Smooth muscle cell (in vitro differentiated cells): ENCODE measurements around the gene FNIP2. TPM values are rescaled to one million over a fixed set of nuclear protein-coding genes. Genes with fewer than 3 reads are reported as not detected.

Experiments used
- DNase-seq: peaks from one replicate; lab custom pipeline; 2025; ENCODE audit not compliant: unreplicated experiment; lab: John Stamatoyannopoulos, UW
- H2AFZ ChIP-seq: fragments of 200-600 bp; sonication (generic); 2 replicates; pipeline ENCODE4 v1.6.0; 2016; ENCODE audit warnings: antibody characterized with exemption, low read depth, mild to moderate bottlenecking
- H3F3A ChIP-seq: fragments of 200-600 bp; sonication (generic); 2 replicates; pipeline ENCODE4 v1.6.0; 2017; ENCODE audit warnings: antibody characterized with exemption, low read depth
- H3K27ac ChIP-seq: fragments of 200-600 bp; sonication (generic); 2 replicates; pipeline ENCODE4 v1.5.1; 2016; ENCODE audit warnings: low read depth, mild to moderate bottlenecking
- H3K27me3 ChIP-seq: fragments of 200-600 bp; sonication (generic); 2 replicates; pipeline ENCODE4 v1.6.1; 2016; ENCODE audit warnings: low read depth, mild to moderate bottlenecking
- H3K36me3 ChIP-seq: fragments of 200-600 bp; sonication (generic); 2 replicates; pipeline ENCODE4 v1.5.1; 2016; ENCODE audit warnings: low read depth
- H3K4me1 ChIP-seq: fragments of 200-600 bp; sonication (generic); 2 replicates; pipeline ENCODE4 v1.5.1; 2016; ENCODE audit warnings: low read depth
- H3K4me2 ChIP-seq: fragments of 200-600 bp; sonication (generic); 2 replicates; pipeline ENCODE4 v1.6.0; 2016; ENCODE audit warnings: mild to moderate bottlenecking
- H3K4me3 ChIP-seq: fragments of 200-600 bp; sonication (generic); 2 replicates; pipeline ENCODE4 v1.5.1; 2016; ENCODE audit warnings: mild to moderate bottlenecking
- H3K79me2 ChIP-seq: fragments of 200-600 bp; sonication (generic); 2 replicates; pipeline ENCODE4 v1.6.0; 2016; ENCODE audit warnings: low read depth, mild to moderate bottlenecking
- H3K9ac ChIP-seq: fragments of 200-600 bp; sonication (generic); 2 replicates; pipeline ENCODE4 v1.6.0; 2016; ENCODE audit warnings: low read depth
- H3K9me3 ChIP-seq: fragments of 200-600 bp; sonication (generic); replicated peaks from 2 replicates; pipeline ENCODE4 v1.5.1; 2016; ENCODE audit warnings: low read depth
- H4K20me1 ChIP-seq: fragments of 200-600 bp; sonication (generic); 2 replicates; pipeline ENCODE4 v1.6.0; 2016; ENCODE audit warnings: low read depth
- WGBS: methylation state at CpG from one replicate; pipeline ENCODE4 v1.1.7; 2016; ENCODE audit warnings: low lambda C conversion rate; 5-methylcytosine and 5-hydroxymethylcytosine counted together
- polyA plus RNA-seq: library from polyadenylated mRNA; unstranded; fragments of >200 nt; fragmentation: Nextera tagmentation; extraction: Ambion mirVana; gene quantifications from 2 replicates; pipeline ENCODE4 v1.2.1, GENCODE V29; 2016
- total RNA-seq: library from RNA; depleted of rRNA; stranded (reverse); fragments of >200 nt; gene quantifications from 2 replicates; pipeline ENCODE4 v1.2.3, GENCODE V29; 2014
- TF ChIP-seq, protein P1 (sequence below): fragments of 200-600 bp; sonication (generic); IDR thresholded peaks from 2 replicates; pipeline ENCODE4 v1.5.1; 2017; ENCODE audit warnings: borderline replicate concordance, mild to moderate bottlenecking, antibody characterized with exemption; ENCODE audit not compliant: insufficient read depth, poor library complexity, severe bottlenecking

The FNIP2 gene
- total and polyA plus RNA-seq, 2 experiments from 2014 or later = 10.4 to 36.3 TPM

DNA sequence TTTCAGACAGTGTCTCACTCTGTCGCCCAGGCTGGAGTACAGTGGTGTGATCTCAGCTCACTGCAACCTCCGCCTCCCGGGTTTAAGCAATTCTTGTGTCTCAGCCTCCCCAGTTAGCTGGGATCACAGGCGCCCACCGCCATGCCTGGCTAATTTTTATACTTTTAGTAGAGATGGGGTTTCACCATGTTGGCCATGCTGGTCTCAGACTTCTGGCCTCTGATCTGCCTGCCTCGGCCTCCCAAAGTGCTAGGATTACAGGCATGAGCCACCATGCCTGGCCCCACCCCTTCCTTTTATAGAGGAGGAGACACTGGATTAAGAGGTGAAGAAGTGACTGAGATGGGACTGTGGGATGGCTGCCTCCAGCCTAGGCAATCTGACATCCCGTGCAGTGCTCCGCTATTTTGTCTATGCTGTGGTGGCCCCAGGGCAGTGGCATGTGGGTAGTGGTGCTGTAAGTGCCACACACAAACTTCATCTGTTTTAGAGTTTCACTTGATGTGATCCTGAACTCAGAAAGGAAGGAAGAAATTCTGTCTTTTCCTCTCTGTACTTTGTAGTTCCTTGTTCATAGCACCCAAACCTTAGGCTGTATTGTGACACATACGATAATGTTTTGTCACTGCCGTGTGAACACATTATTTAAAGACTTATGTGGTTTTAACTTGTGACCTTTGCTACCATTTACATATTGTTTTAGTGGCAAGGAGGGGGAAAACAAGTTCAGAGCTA, 48.9 kb downstream of the FNIP2 start:
- Histone ChIP-seq H3K9ac (no peak overlapping the region), H3K27me3 (no peaks in the 10 kb centered on the region), H4K20me1 (no peaks in the 10 kb centered on the region), H3F3A (no peaks in the 10 kb centered on the region), H2AFZ (no peak overlapping the region), H3K9me3 (no peaks in the 10 kb centered on the region), H3K4me2 (no peak overlapping the region), H3K36me3 (no peaks in the 10 kb centered on the region), H3K4me1 (no peaks in the 10 kb centered on the region), H3K79me2 (peaks cover 43% of the 10 kb centered on the region), H3K4me3 (no peak overlapping the region), H3K27ac (no peak overlapping the region)
- TF ChIP-seq, protein P1, sequence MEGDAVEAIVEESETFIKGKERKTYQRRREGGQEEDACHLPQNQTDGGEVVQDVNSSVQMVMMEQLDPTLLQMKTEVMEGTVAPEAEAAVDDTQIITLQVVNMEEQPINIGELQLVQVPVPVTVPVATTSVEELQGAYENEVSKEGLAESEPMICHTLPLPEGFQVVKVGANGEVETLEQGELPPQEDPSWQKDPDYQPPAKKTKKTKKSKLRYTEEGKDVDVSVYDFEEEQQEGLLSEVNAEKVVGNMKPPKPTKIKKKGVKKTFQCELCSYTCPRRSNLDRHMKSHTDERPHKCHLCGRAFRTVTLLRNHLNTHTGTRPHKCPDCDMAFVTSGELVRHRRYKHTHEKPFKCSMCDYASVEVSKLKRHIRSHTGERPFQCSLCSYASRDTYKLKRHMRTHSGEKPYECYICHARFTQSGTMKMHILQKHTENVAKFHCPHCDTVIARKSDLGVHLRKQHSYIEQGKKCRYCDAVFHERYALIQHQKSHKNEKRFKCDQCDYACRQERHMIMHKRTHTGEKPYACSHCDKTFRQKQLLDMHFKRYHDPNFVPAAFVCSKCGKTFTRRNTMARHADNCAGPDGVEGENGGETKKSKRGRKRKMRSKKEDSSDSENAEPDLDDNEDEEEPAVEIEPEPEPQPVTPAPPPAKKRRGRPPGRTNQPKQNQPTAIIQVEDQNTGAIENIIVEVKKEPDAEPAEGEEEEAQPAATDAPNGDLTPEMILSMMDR = no peak
- 86% methylated on average over 10 of the region's 10 CpGs for WGBS
- DNase-seq = no peak

GRCh38 chr4:158818560-158819140, 49.8 kb downstream of the FNIP2 start:
- Histone ChIP-seq H3K9ac (no peak overlapping the region), H3F3A (peaks cover 2% of the 10 kb centered on the region), H3K36me3 (no peaks in the 10 kb centered on the region), H3K79me2 (peaks cover 49% of the 10 kb centered on the region), H4K20me1 (no peaks in the 10 kb centered on the region), H3K4me2 (no peak overlapping the region), H3K27ac (no peak overlapping the region), H2AFZ (no peak overlapping the region), H3K9me3 (no peaks in the 10 kb centered on the region), H3K4me1 (no peaks in the 10 kb centered on the region), H3K4me3 (no peak overlapping the region), H3K27me3 (no peaks in the 10 kb centered on the region)
- DNase-seq = no peak
- 80% methylated on average over 2 of the region's 2 CpGs for WGBS
- TF ChIP-seq, protein P1 = no peak

- H3K4me2 ChIP-seq = no peak overlapping the region
- DNase-seq = no peak
Observed at GRCh38 chr4:158819942-158820786, 51.3 kb downstream of the FNIP2 start.

More at GRCh38 chr4:158819942-158820786, 51.3 kb downstream of the FNIP2 start:
- H3K9ac ChIP-seq = no peak overlapping the region
- no peaks in the 10 kb centered on the region for H3K27me3 ChIP-seq
- no peaks in the 10 kb centered on the region for H3K9me3 ChIP-seq
- H3F3A ChIP-seq = peaks cover 7% of the 10 kb centered on the region
- H2AFZ ChIP-seq = no peak overlapping the region
- H3K27ac ChIP-seq = no peak overlapping the region
- WGBS = 80% methylated on average over 2 of the region's 2 CpGs
- peaks cover 9% of the 10 kb centered on the region for H3K4me1 ChIP-seq
- no peaks in the 10 kb centered on the region for H4K20me1 ChIP-seq
- TF ChIP-seq, protein P1 = no peak
- peaks cover 49% of the 10 kb centered on the region for H3K79me2 ChIP-seq
- H3K4me3 ChIP-seq = no peak overlapping the region
- no peaks in the 10 kb centered on the region for H3K36me3 ChIP-seq
